ENCODE data around the gene MRPS34.

MRPS34 gene

DNA sequence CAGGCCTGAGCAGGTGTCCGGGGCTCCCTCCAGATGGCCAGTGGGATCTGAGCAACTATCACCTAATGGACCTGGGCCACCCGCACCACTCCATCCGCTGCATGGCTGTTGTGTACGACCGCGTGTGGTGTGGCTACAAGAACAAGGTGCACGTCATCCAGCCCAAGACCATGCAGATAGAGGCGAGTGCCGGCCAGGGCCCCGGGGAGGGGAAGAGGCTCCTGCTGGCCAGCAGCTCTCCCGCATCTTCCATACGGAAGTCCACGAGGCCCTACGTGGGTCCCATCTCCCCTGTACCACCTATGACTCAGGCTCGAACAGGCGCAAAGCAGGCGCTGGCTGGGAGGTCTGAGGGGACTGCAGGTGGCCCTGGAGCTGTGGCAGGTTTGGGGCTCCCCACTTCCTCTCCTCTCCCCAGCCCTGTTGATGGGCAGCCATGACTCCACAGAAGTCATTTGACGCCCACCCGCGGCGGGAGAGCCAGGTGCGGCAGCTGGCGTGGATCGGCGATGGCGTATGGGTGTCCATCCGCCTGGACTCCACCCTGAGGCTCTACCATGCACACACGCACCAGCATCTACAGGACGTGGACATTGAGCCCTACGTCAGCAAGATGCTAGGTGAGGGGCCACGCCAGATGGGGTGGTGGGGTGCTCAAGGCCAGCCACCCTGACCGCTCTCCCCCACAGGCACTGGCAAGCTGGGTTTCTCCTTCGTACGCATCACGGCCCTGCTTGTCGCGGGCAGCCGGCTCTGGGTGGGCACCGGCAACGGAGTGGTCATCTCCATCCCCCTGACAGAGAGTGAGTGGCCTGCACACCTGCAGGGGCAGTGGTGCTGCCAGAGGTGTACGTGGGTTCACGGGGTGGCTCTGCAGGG is 5.6 kb downstream of the MRPS34 start:
- peaks cover 69% of the 10 kb centered on the region for H3K36me3 ChIP-seq (replicated peaks)
- no peak overlapping the region for H3K4me3 ChIP-seq (ENCODE audit: low read depth, low read length)
- no peak for DNase-seq
- TF ChIP-seq, protein P1, sequence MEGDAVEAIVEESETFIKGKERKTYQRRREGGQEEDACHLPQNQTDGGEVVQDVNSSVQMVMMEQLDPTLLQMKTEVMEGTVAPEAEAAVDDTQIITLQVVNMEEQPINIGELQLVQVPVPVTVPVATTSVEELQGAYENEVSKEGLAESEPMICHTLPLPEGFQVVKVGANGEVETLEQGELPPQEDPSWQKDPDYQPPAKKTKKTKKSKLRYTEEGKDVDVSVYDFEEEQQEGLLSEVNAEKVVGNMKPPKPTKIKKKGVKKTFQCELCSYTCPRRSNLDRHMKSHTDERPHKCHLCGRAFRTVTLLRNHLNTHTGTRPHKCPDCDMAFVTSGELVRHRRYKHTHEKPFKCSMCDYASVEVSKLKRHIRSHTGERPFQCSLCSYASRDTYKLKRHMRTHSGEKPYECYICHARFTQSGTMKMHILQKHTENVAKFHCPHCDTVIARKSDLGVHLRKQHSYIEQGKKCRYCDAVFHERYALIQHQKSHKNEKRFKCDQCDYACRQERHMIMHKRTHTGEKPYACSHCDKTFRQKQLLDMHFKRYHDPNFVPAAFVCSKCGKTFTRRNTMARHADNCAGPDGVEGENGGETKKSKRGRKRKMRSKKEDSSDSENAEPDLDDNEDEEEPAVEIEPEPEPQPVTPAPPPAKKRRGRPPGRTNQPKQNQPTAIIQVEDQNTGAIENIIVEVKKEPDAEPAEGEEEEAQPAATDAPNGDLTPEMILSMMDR (IDR thresholded peaks at IDR 0.05; ENCODE audit: low read depth, low read length, missing control alignments) = no peak
- H3K27me3 ChIP-seq (replicated peaks) = no peaks in the 10 kb centered on the region
- no peak overlapping the region for H3K27ac ChIP-seq
- in situ Hi-C loops (cut with HindIII; ENCODE audit: low pct_ligation_motif_present, low sequenced_read_pairs) = no loop called here

DNA sequence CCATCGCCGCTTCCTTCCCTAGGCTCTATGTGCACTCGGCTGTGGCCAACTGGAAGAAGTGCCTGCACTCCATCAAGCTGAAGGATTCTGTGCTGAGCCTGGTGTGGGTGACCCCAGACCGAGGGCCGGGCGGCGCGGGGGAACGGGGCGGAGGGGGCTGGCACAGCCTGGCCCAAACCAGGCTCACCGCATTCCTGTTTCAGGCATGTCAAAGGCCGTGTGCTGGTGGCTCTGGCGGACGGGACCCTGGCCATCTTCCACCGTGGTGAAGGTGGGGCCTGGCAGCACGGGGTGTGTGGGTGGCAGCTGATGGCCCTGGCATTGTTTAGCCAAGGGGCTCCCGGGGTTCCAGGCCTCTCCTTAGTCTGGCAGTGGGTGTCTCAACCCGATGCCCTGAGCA is 6.2 kb downstream of the MRPS34 start:
- DNase-seq = no peak
- peaks cover 75% of the 10 kb centered on the region for H3K36me3 ChIP-seq (replicated peaks)

DNA sequence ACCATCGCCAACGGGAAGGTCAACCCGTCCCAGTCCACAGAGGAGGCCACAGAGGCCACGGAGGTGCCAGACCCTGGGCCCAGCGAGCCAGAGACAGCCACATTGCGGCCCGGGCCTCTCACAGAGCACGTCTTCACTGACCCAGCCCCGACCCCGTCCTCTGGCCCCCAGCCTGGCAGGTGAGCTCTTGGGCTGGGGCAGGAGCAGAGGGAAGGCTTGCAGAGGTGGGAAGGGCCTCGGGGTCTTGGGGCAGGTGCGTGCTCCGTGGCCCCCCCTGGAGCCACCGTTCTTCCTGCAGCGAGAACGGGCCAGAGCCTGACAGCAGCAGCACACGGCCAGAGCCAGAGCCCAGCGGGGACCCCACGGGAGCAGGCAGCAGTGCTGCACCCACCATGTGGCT is 6.7 kb downstream of the MRPS34 start:
- Histone ChIP-seq H3K36me3 (replicated peaks) (peaks cover 76% of the 10 kb centered on the region), H3K27me3 (replicated peaks) (no peaks in the 10 kb centered on the region), H3K27ac (no peak overlapping the region), H3K4me3 (ENCODE audit: low read depth, low read length) (no peak overlapping the region)
- in situ Hi-C loops (cut with HindIII; ENCODE audit: low pct_ligation_motif_present, low sequenced_read_pairs) = no loop called here
- TF ChIP-seq, protein P1 (IDR thresholded peaks at IDR 0.05; ENCODE audit: low read depth, low read length, missing control alignments) = no peak
- no peak for DNase-seq

More for the DNA sequence above, 6.2 kb downstream of the MRPS34 start:
- in situ Hi-C loops (cut with HindIII; ENCODE audit: low pct_ligation_motif_present, low sequenced_read_pairs) = no loop called here
- TF ChIP-seq, protein P1 (IDR thresholded peaks at IDR 0.05; ENCODE audit: low read depth, low read length, missing control alignments) = no peak
- H3K27ac ChIP-seq = no peak overlapping the region
- no peaks in the 10 kb centered on the region for H3K27me3 ChIP-seq (replicated peaks)
- H3K4me3 ChIP-seq (ENCODE audit: low read depth, low read length) = no peak overlapping the region

DNA sequence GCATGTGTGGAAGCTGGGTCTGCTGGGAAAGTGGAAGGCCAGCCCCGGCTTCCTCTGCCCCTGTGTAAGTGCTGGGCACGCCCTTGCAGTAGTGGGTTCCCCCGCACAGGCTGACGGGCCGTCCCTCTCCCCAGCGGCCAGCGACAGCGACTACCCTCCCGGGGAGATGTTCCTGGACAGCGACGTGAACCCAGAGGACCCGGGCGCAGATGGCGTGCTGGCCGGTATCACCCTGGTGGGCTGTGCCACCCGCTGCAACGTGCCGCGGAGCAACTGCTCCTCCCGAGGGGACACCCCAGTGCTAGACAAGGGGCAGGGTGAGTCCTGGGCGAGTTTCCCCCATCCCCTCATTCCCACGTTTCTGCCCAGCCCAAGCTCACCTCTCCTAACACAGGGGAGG is 7.1 kb downstream of the MRPS34 start:
- Histone ChIP-seq H3K27ac (no peak overlapping the region), H3K36me3 (replicated peaks) (peaks cover 80% of the 10 kb centered on the region), H3K4me3 (ENCODE audit: low read depth, low read length) (no peak overlapping the region), H3K27me3 (replicated peaks) (no peaks in the 10 kb centered on the region)
- in situ Hi-C loops (cut with HindIII; ENCODE audit: low pct_ligation_motif_present, low sequenced_read_pairs) = no loop called here
- TF ChIP-seq, protein P1 (IDR thresholded peaks at IDR 0.05; ENCODE audit: low read depth, low read length, missing control alignments) = no peak
- no peak for DNase-seq

DNA sequence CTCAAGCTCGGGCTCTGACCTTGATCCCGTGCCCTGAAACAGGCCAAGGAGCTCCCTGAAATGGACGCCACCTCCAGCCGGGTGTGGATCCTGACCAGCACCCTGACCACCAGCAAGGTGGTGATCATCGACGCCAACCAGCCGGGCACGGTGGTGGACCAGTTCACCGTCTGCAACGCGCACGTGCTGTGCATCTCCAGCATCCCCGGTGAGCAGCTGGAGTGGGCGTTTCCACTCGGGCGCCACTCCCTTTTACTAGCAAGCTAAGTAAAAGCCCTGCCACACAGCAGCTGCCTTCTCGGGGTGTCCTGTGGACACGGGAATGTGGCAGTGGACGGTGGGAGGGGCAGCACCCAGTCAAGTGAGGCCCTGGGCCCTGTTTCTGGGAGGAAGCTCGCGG is 8.0 kb downstream of the MRPS34 start:
- Histone ChIP-seq H3K36me3 (replicated peaks) (peaks cover 83% of the 10 kb centered on the region), H3K27me3 (replicated peaks) (no peaks in the 10 kb centered on the region), H3K27ac (no peak overlapping the region), H3K4me3 (ENCODE audit: low read depth, low read length) (no peak overlapping the region)
- TF ChIP-seq, protein P1 (IDR thresholded peaks at IDR 0.05; ENCODE audit: low read depth, low read length, missing control alignments) = no peak
- DNase-seq = no peak
- in situ Hi-C loops (cut with HindIII; ENCODE audit: low pct_ligation_motif_present, low sequenced_read_pairs) = no loop called here
